ENCODE measurements around the gene PLRG1. TPM values are rescaled to one million over a fixed set of nuclear protein-coding genes. Genes with fewer than 3 reads are reported as not detected.

The PLRG1 gene
- total RNA-seq, 1 donor from 2014 or later = 96.3 TPM

DNA sequence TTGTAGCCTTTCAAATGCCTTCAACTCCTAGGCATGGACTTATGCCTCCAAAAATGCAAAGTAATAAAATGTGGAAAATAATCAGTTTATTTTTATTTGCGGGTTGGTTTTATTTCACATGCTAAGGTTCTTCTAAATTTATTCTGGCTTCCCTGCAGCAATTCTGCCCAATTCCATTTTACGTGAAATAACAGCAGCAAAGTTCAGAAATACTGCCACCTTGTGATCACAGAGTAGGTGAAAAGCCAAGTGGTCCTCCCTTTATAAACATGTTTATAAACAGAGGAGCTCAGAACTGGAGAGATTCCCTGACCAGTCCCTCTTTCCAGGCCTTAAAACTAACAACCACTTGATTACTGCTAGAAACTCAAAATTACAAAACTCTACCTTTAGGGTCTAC lies 43.9 kb downstream of the PLRG1 start:
- no peak overlapping the region for H3K4me3 Mint-ChIP-seq (ENCODE audit: low read depth)
- peak; percentile 68 for TF ChIP-seq CTCF (IDR thresholded peaks at IDR 0.05; ENCODE audit: unreplicated experiment)
- no peaks in the 10 kb centered on the region for H3K36me3 Mint-ChIP-seq (ENCODE audit: insufficient read depth)
- H3K27ac Mint-ChIP-seq = no peak overlapping the region
- no peaks in the 10 kb centered on the region for H3K4me1 Mint-ChIP-seq (ENCODE audit: low read depth)
- H3K27me3 Mint-ChIP-seq = peaks cover 18% of the 10 kb centered on the region
- H3K9me3 Mint-ChIP-seq (ENCODE audit: low read depth) = no peaks in the 10 kb centered on the region
- no peak for DNase-seq (ENCODE audit: low spot score, unreplicated experiment)

DNA sequence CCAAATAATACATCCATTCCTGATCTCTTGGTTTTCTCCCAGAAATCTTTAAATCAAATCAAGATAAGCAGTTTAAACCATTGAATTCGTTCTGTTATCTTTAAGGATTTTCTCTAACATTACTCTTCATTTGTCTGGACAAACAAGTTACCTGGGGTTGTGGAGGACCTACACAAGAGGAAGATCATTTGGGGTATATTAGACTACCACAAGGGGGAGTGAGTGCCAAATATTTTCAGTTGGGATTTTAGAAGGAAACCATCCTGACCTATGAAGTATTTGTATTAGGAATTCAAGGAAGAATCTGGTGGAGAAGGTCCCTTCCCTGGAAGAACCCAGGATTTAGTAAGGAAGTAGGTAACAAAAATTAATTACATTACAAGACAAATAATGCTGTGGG lies 46.6 kb downstream of the PLRG1 start:
- TF ChIP-seq CTCF (IDR thresholded peaks at IDR 0.05; ENCODE audit: unreplicated experiment) = peak; percentile 65
- Mint-ChIP-seq H3K9me3 (ENCODE audit: low read depth) (no peaks in the 10 kb centered on the region), H3K27me3 (peaks cover 31% of the 10 kb centered on the region), H3K4me3 (ENCODE audit: low read depth) (no peak overlapping the region), H3K27ac (no peak overlapping the region), H3K36me3 (ENCODE audit: insufficient read depth) (no peaks in the 10 kb centered on the region), H3K4me1 (ENCODE audit: low read depth) (no peaks in the 10 kb centered on the region)
- no peak for DNase-seq (ENCODE audit: low spot score, unreplicated experiment)

DNA sequence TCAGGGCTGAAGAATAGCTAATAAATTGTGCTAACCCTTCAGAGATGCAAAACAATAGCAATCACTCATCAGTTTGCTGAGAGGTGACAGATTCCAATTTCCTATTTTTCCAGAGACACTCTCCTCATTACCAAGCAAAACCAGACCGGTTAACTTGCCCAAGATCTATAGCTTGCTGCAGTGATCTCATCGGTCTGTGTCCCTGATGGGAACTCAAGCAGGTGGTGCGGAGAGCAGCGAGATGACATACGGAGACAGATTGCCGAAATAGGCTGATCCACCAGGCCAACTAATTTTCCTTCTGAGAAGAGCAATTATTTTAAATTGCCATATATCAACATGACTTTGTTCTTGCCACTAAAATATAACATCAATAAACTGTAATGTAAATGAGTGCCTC lies 48.1 kb downstream of the PLRG1 start:
- TF ChIP-seq CTCF (IDR thresholded peaks at IDR 0.05; ENCODE audit: unreplicated experiment) = no peak
- Mint-ChIP-seq H3K4me1 (ENCODE audit: low read depth) (no peaks in the 10 kb centered on the region), H3K4me3 (ENCODE audit: low read depth) (no peak overlapping the region), H3K27me3 (peaks cover 38% of the 10 kb centered on the region), H3K36me3 (ENCODE audit: insufficient read depth) (no peaks in the 10 kb centered on the region), H3K27ac (no peak overlapping the region), H3K9me3 (ENCODE audit: low read depth) (no peaks in the 10 kb centered on the region)
- DNase-seq (ENCODE audit: low spot score, unreplicated experiment) = no peak

DNA sequence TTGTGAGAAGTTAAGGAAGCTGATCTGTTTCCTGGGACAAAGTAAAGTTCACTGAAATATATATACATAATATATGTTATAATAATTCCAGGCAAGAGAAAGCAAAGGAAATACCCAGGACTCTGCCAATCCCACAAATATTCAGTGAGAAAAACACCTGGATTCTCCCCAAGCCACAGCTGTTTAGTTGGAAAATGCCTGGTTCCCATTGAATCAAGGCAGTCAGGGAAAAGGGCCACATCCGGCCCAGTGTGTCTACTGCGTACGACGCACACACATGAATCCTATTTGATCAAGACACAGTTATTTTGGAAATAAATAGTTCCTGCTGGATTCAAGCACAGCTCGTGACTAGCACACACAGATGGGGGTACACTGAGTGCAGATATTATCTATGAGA lies 52.3 kb downstream of the PLRG1 start:
- H3K27ac Mint-ChIP-seq = no peak overlapping the region
- no peaks in the 10 kb centered on the region for H3K36me3 Mint-ChIP-seq (ENCODE audit: insufficient read depth)
- no peak for TF ChIP-seq CTCF (IDR thresholded peaks at IDR 0.05; ENCODE audit: unreplicated experiment)
- H3K27me3 Mint-ChIP-seq = peaks cover 55% of the 10 kb centered on the region
- no peaks in the 10 kb centered on the region for H3K4me1 Mint-ChIP-seq (ENCODE audit: low read depth)
- no peak for DNase-seq (ENCODE audit: low spot score, unreplicated experiment)
- no peaks in the 10 kb centered on the region for H3K9me3 Mint-ChIP-seq (ENCODE audit: low read depth)
- no peak overlapping the region for H3K4me3 Mint-ChIP-seq (ENCODE audit: low read depth)

- H3K27me3 Mint-ChIP-seq = peaks cover 70% of the 10 kb centered on the region
Observed at GRCh38 chr4:154495867-154496266, 54.3 kb downstream of the PLRG1 start.

More at GRCh38 chr4:154495867-154496266, 54.3 kb downstream of the PLRG1 start:
- no peaks in the 10 kb centered on the region for H3K36me3 Mint-ChIP-seq (ENCODE audit: insufficient read depth)
- H3K27ac Mint-ChIP-seq = no peak overlapping the region
- no peak overlapping the region for H3K4me3 Mint-ChIP-seq (ENCODE audit: low read depth)
- H3K9me3 Mint-ChIP-seq (ENCODE audit: low read depth) = no peaks in the 10 kb centered on the region
- TF ChIP-seq CTCF (IDR thresholded peaks at IDR 0.05; ENCODE audit: unreplicated experiment) = no peak
- peaks cover 6% of the 10 kb centered on the region for H3K4me1 Mint-ChIP-seq (ENCODE audit: low read depth)
- DNase-seq (ENCODE audit: low spot score, unreplicated experiment) = no peak

Data from progenitor cell of endocrine pancreas (in vitro differentiated cells).